ENCODE results near the gene SLC35B4. TPM values are rescaled to one million over a fixed set of nuclear protein-coding genes. Genes with fewer than 3 reads are reported as not detected.

SLC35B4 gene
- total RNA-seq, 4 donors from 2014 or later: 9.6 to 14.9 (median 10.9) TPM

- no peak for ATAC-seq (ENCODE audit: low FRiP score)
Measured at GRCh38 chr7:134324107-134324506, 7.4 kb upstream of the SLC35B4 start.

DNA sequence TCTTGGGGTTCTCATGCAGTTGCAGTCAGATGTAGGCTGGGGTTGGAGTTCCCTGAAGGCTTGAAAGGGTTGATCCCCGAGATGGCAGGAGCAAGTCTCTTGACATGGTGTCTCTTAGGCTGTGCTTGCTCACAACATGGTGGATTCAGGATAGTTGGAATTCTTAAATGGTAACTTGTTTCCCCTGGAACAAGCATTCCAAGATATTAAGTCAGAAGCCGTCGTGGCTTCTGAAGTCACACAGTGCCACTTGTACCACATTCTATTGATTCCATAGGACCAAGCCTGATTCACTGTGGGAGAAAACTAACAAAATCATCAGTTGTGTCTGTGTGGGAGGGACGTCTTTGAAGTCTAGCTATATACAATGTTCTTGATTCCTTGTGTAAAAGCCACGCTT lies 3.5 kb upstream of the SLC35B4 start:
- TF ChIP-seq, protein P1, sequence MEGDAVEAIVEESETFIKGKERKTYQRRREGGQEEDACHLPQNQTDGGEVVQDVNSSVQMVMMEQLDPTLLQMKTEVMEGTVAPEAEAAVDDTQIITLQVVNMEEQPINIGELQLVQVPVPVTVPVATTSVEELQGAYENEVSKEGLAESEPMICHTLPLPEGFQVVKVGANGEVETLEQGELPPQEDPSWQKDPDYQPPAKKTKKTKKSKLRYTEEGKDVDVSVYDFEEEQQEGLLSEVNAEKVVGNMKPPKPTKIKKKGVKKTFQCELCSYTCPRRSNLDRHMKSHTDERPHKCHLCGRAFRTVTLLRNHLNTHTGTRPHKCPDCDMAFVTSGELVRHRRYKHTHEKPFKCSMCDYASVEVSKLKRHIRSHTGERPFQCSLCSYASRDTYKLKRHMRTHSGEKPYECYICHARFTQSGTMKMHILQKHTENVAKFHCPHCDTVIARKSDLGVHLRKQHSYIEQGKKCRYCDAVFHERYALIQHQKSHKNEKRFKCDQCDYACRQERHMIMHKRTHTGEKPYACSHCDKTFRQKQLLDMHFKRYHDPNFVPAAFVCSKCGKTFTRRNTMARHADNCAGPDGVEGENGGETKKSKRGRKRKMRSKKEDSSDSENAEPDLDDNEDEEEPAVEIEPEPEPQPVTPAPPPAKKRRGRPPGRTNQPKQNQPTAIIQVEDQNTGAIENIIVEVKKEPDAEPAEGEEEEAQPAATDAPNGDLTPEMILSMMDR (IDR thresholded peaks at IDR 0.05): no peak
- ATAC-seq (ENCODE audit: low FRiP score) (no peak), DNase-seq (ENCODE audit: low spot score) (no peak)

More at GRCh38 chr7:134324107-134324506, 7.4 kb upstream of the SLC35B4 start:
- DNase-seq (ENCODE audit: low spot score): no peak
- TF ChIP-seq, protein P1 (IDR thresholded peaks at IDR 0.05): no peak

GRCh38 chr7:134318443-134318842 lies 1.7 kb upstream of the SLC35B4 start:
- DNase-seq (ENCODE audit: low spot score) (no peak), ATAC-seq (ENCODE audit: low FRiP score) (no peak)
- TF ChIP-seq, protein P1 (IDR thresholded peaks at IDR 0.05): no peak

DNA sequence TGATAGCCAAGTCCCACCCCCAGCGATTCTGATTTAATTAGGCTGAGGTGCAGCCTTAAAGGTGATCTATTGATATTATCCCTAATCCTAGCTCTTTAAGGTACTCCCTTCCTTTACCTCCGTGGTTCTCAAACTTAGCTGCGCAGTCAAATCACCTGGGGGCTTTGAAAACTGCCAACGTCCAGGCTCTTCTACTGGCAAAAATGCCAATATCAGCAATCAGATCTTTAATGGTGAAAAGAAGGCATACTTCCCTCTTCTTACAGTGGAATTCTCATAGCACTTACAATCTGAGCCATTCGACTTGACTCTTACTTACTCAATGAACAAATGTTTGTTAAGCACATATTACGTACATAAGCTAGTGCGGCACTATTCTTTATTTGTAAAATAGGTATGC lies 704 bp upstream of the SLC35B4 start:
- ATAC-seq (ENCODE audit: low FRiP score): no peak

DNA sequence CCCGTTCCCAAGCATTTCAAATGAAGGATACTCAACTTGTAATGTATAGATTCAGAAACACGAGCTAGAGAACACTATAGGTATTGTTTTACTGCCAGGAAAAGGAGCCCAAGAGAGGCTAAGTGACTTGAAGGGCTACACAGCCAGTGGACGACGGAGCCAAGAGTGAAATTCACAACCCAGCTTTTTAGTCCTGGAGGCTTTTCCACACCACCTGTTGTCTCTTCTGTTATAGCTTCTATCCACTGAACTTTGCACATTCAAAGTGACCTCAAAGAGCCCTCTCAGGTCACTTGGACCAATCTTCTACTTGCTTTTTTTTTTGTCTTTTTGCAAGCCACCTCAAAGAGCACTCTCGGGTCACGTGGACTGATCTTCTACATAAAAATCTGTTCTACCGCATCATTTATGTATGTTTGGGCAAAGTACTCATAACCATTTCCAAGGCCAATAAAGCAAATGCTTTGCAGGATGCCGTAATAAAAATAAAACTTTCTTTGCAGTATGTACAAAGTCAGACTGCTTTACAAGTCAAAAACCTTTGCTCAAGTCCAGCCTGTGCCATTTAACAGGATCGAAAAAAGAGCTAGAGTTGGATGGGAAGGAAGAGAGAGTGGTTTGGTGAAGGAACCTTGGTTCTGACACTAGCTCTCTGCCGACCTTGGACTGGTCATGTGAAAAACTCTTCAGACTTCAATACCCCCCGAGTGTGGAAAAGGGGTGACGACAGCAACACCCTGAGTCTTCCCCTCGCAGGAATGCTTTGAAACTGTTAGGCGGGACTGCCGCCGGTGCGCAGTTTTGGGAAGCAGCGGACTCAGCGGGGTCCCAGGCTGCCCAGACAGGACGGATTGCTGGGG lies 821 bp downstream of the SLC35B4 start:
- peak; percentile 42 for ATAC-seq (ENCODE audit: low FRiP score)
- TF ChIP-seq, protein P1 (IDR thresholded peaks at IDR 0.05): no peak
- DNase-seq (ENCODE audit: low spot score): no peak

More for the DNA sequence above, 704 bp upstream of the SLC35B4 start:
- TF ChIP-seq, protein P1 (IDR thresholded peaks at IDR 0.05): no peak
- no peak for DNase-seq (ENCODE audit: low spot score)

- TF ChIP-seq, protein P1 (IDR thresholded peaks at IDR 0.05): no peak
- DNase-seq (ENCODE audit: low spot score): no peak
- no peak for ATAC-seq (ENCODE audit: low FRiP score)
Measured at GRCh38 chr7:134313543-134313942, 3.2 kb downstream of the SLC35B4 start.

DNA sequence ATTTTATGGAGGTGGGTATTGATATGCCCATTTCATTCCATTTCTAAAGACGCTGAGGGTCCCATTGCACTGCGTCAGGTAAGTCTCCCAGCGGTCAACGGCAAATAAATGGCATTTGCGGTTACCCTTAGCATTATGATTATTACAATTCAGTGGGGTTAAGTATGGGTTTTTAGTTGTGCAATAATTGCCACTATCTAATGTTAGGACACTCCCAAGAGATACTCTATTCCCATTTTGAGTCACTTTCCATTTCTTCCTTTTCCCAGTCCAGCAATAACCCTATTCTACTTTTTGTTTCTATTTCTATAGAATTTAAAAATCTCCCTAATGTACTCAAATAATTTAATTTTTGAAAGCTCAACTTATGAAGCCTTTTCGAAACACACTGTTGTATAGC lies 4.0 kb downstream of the SLC35B4 start:
- ATAC-seq (ENCODE audit: low FRiP score): no peak
- DNase-seq (ENCODE audit: low spot score): no peak
- TF ChIP-seq, protein P1 (IDR thresholded peaks at IDR 0.05): no peak

All from omental fat pad (tissue), 4 donors.